HG03060 (cell line): ENCODE measurements around the gene CAPN8.

Experiments used
- ATAC-seq: cut with Tn5 transposase; IDR thresholded peaks from one replicate; pipeline ENCODE4 v1.9.1; 2021; ENCODE audit warnings: low read depth, moderate number of reproducible peaks; ENCODE audit not compliant: unreplicated experiment

Gene CAPN8

DNA sequence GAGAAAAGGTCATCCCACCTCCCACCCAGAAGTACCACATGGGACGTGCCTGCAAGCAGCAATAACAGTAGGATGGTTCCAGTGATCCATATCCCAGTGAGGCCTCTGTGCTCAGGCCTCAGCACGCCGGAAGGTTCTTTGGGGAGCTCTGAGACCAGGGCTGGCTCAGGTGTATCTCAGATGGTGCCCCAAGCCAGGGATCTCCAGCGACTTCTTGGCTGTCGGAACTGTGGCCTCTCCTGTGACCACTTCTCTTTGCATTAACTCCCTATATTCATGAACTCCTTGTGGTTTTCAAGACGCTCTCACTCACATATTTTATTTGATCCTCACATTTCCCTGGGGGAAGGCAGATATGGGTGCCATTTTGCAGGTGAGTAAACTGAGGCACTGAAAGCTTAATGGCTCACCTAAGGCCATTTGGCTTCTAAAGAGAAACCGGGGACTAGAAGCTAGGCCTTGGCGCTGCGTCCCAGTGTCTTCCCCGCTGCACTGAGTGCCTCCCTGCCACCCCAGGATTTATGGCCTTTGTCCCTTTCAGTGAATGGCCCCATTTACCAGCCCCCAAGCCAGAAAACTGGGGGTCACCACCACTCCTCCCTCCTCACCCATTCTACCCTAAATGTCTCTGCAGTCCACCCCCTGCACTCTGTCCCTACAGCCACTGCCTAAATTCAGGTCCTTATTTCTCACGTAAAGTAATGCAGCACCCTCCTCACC, 170.4 kb downstream of the CAPN8 start:
- no peak for ATAC-seq

DNA sequence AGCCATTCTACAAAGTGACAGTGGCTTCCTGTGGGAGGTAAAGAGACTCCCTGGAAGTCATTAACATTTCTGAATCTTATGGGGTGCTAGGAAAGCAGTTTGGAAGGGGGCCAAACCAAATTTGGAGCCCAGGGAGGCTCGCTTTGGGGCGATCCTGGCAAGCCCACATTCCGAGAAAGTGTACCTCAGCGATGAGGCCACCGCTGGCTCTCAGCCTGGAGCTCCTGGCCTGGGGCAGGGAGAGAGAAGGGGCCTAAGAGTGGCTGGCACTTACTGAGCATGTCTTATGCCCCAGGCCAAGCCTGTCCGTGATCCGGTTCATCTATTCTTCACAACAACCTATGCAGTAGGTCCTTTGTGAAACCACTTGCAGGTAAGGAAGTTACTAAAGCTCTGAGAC, 173.5 kb downstream of the CAPN8 start:
- no peak for ATAC-seq
